ENCODE measurements around the gene SLAMF8. TPM values are rescaled to one million over a fixed set of nuclear protein-coding genes. Genes with fewer than 3 reads are reported as not detected.

SLAMF8 gene
- total RNA-seq, 1 experiment from 2014 or later, result not detected

DNA sequence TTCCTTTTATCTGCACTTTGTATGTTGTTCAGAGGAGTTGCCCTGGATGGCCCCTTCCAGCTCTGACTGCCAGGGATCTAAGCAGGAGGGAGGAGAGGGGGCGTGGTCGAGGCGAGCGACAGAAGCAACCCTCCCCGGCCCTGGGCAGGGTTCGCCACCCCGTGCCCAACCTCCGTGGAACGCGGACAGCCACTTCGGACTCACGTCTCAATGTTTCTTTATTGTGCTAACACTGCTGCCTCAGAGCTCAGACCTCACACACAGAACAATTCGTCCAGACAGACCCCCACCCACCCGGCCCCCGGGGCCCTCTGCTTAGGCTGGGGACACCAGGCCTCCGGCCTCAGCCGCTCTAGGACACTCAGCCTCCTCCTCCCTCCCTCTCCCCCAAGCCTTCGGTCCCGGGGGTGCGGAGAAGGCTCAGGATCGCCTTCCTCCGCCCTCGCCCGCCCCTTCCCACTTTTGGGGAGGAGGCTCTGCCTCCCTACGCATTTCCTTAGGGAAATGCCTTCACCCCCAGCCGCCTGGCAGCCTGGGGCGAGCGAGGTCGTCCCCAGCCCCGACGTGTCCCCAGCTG lies 27.5 kb downstream of the SLAMF8 start:
- ChIA-PET CTCF (interaction anchor here (0.6 to 6.0 kb wide), 14 partner anchors 12 to 334 kb away, joined by 3 to 98 read pairs (median 4); partner anchors contain the start of gene DUSP23), POLR2A (interaction anchor here (0.6 to 9.6 kb wide), 17 partner anchors 10 to 665 kb away, joined by 3 to 80 read pairs (median 4); partner anchors contain the start of genes DUSP23 and TAGLN2)
- no peaks in the 10 kb centered on the region for H3K9me3 Mint-ChIP-seq (ENCODE audit: unreplicated experiment)
- no peaks in the 10 kb centered on the region for H3K36me3 Mint-ChIP-seq (ENCODE audit: insufficient read depth, unreplicated experiment)
- TF ChIP-seq, protein P1, sequence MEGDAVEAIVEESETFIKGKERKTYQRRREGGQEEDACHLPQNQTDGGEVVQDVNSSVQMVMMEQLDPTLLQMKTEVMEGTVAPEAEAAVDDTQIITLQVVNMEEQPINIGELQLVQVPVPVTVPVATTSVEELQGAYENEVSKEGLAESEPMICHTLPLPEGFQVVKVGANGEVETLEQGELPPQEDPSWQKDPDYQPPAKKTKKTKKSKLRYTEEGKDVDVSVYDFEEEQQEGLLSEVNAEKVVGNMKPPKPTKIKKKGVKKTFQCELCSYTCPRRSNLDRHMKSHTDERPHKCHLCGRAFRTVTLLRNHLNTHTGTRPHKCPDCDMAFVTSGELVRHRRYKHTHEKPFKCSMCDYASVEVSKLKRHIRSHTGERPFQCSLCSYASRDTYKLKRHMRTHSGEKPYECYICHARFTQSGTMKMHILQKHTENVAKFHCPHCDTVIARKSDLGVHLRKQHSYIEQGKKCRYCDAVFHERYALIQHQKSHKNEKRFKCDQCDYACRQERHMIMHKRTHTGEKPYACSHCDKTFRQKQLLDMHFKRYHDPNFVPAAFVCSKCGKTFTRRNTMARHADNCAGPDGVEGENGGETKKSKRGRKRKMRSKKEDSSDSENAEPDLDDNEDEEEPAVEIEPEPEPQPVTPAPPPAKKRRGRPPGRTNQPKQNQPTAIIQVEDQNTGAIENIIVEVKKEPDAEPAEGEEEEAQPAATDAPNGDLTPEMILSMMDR (IDR thresholded peaks at IDR 0.05; ENCODE audit: unreplicated experiment), result no peak
- no peaks in the 10 kb centered on the region for H3K27me3 Mint-ChIP-seq (ENCODE audit: insufficient read depth, unreplicated experiment)
- DNase-seq (ENCODE audit: unreplicated experiment), result peak; percentile 65
- peaks cover 33% of the 10 kb centered on the region for H3K4me1 Mint-ChIP-seq (ENCODE audit: insufficient read depth, unreplicated experiment)
- H3K4me3 Mint-ChIP-seq (ENCODE audit: unreplicated experiment), result peak overlapping the region; percentile 77
- BruUV-seq (replicated peaks), result no TSS peak
- intact Hi-C loops (cut with micrococcal nuclease), result loop anchor here (1.0 to 5.0 kb wide), 4 partner anchors 28 to 72 kb away; partner anchors contain the start of gene DUSP23
- peak overlapping the region; percentile 25 for H3K27ac Mint-ChIP-seq (ENCODE audit: low read depth, unreplicated experiment)

DNA sequence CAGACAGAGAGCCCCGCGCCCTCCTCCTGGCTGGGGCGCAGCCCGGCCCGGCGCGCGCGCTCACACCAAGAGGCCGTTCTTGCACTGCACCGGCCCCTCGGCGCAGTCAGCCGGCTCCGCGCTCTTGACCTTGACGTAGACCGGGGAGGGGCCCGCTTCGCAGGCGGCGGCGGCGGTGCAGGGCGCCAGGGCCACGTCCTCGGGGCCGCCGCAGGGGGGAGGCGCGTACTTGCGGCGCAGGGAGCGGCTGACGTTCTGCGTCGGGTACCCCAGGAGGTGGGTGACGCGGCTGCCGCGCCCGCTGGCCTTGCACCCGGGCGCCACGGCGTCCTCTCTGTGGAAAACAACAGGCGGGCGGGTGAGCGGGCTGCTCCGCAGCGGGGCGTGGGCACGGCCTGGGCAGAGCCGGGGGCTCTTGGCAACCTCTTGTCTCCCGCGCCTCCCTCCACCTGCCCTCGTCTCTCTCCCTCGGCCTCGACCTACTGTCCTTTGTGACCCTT lies 28.1 kb downstream of the SLAMF8 start:
- TF ChIP-seq, protein P1 (IDR thresholded peaks at IDR 0.05; ENCODE audit: unreplicated experiment), result no peak
- POLR2A ChIA-PET, result interaction anchor here (0.6 to 9.6 kb wide), 13 partner anchors 9 to 665 kb away, joined by 3 to 80 read pairs (median 4); partner anchors contain the start of genes DUSP23 and TAGLN2
- Mint-ChIP-seq H3K9me3 (ENCODE audit: unreplicated experiment) (no peaks in the 10 kb centered on the region), H3K4me1 (ENCODE audit: insufficient read depth, unreplicated experiment) (peaks cover 29% of the 10 kb centered on the region), H3K27me3 (ENCODE audit: insufficient read depth, unreplicated experiment) (no peaks in the 10 kb centered on the region), H3K27ac (ENCODE audit: low read depth, unreplicated experiment) (peak overlapping the region; percentile 61), H3K4me3 (ENCODE audit: unreplicated experiment) (peak overlapping the region; percentile 77), H3K36me3 (ENCODE audit: insufficient read depth, unreplicated experiment) (no peaks in the 10 kb centered on the region)
- DNase-seq (ENCODE audit: unreplicated experiment), result peak; percentile 88
- intact Hi-C loops (cut with micrococcal nuclease), result loop anchor here (1.0 to 5.0 kb wide), 4 partner anchors 28 to 72 kb away; partner anchors contain the start of gene DUSP23
- CTCF ChIA-PET, result interaction anchor here (0.6 to 6.0 kb wide), 7 partner anchors 18 to 102 kb away, joined by 3 to 98 read pairs (median 7); no protein-coding TSS in a partner anchor
- BruUV-seq (replicated peaks), result no TSS peak

DNA sequence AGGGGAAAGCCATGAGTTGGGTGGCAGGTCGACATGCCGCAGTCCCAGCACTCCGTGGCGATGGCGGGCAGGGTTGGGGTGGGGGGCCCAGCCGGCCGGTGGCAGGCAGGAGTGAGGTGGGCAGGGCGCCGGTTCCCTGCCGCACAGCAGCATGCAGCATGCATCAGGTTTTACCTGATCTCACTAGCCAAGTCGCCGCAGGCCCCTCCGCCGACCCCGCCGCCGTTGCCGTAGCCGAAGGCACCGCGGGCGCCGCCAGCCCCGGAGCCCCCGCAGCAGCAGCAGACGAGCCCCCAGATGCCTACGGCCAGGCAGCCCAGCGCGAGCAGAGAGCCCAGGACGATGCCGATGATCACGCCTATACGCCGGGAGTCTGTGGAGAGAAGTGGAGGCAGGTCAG lies 29.0 kb downstream of the SLAMF8 start:
- TF ChIP-seq, protein P1 (IDR thresholded peaks at IDR 0.05; ENCODE audit: unreplicated experiment), result no peak
- H3K9me3 Mint-ChIP-seq (ENCODE audit: unreplicated experiment), result no peaks in the 10 kb centered on the region
- H3K27ac Mint-ChIP-seq (ENCODE audit: low read depth, unreplicated experiment), result peak overlapping the region; percentile 61
- BruUV-seq (replicated peaks), result no TSS peak
- no peaks in the 10 kb centered on the region for H3K27me3 Mint-ChIP-seq (ENCODE audit: insufficient read depth, unreplicated experiment)
- ChIA-PET POLR2A (interaction anchor here (0.6 to 9.6 kb wide), 8 partner anchors 10 to 69 kb away, joined by 3 to 80 read pairs (median 4); no protein-coding TSS in a partner anchor), CTCF (interaction anchor here (0.6 to 3.8 kb wide), 7 partner anchors 32 to 101 kb away, joined by 3 to 49 read pairs (median 6); no protein-coding TSS in a partner anchor)
- peak overlapping the region; percentile 77 for H3K4me3 Mint-ChIP-seq (ENCODE audit: unreplicated experiment)
- H3K36me3 Mint-ChIP-seq (ENCODE audit: insufficient read depth, unreplicated experiment), result no peaks in the 10 kb centered on the region
- H3K4me1 Mint-ChIP-seq (ENCODE audit: insufficient read depth, unreplicated experiment), result peaks cover 25% of the 10 kb centered on the region
- DNase-seq (ENCODE audit: unreplicated experiment), result no peak
- intact Hi-C loops (cut with micrococcal nuclease), result no loop called here

DNA sequence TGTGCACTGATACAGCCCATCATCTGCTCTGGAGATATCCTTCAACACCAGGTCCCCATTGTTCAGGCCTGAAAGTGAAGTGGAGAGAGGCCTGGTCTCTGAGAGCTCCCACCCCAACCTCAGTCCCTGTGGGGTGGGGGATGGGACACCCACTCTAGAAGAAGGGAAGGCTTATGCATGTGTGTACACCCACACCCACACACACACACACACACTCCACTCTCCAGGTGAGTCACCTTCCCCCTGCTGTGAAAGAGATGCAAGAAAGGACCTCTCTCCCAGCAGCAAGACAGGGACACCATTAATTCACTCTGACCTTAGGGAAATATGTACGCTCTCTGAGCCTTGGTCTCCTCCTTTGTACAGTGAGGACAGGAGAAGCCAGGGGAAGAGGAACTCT lies 29.9 kb downstream of the SLAMF8 start:
- Mint-ChIP-seq H3K4me3 (ENCODE audit: unreplicated experiment) (no peak overlapping the region), H3K27ac (ENCODE audit: low read depth, unreplicated experiment) (no peak overlapping the region), H3K36me3 (ENCODE audit: insufficient read depth, unreplicated experiment) (no peaks in the 10 kb centered on the region), H3K9me3 (ENCODE audit: unreplicated experiment) (no peaks in the 10 kb centered on the region), H3K4me1 (ENCODE audit: insufficient read depth, unreplicated experiment) (peaks cover 24% of the 10 kb centered on the region), H3K27me3 (ENCODE audit: insufficient read depth, unreplicated experiment) (no peaks in the 10 kb centered on the region)
- no TSS peak for BruUV-seq (replicated peaks)
- CTCF ChIA-PET, result interaction anchor here (0.6 to 3.8 kb wide), 9 partner anchors 12 to 755 kb away, joined by 3 to 49 read pairs (median 5); no protein-coding TSS in a partner anchor
- TF ChIP-seq, protein P1 (IDR thresholded peaks at IDR 0.05; ENCODE audit: unreplicated experiment), result no peak
- POLR2A ChIA-PET, result interaction anchor here (0.8 to 9.6 kb wide), 2 partner anchors 12 to 67 kb away, joined by 4 to 80 read pairs; no protein-coding TSS in a partner anchor
- peak; percentile 13 for DNase-seq (ENCODE audit: unreplicated experiment)
- intact Hi-C loops (cut with micrococcal nuclease), result no loop called here
